ENCODE measurements around the gene CFAP73. TPM values are rescaled to one million over a fixed set of nuclear protein-coding genes. Genes with fewer than 3 reads are reported as not detected.
"Not testable (repeated sequence)": the region's sequence is repeated elsewhere in the genome, so short reads cannot be mapped to it uniquely, and the experiment has no call there.

The CFAP73 gene
- 1 to 10 TPM in 3 of 4 donors, under 1 TPM in 1; 0.91 to 1.5 (median 1.1) TPM for polyA plus RNA-seq (ENCODE audit: insufficient read length in 4 of 4)

GRCh38 chr12:113149361-113150150 lies at the start of gene CFAP73:
TSS of gene CFAP73 (plus strand) at chr12:113149724. CDS start at chr12:113149858, 134 bp downstream.
- DNase-seq (ENCODE audit: low read depth in 4 of 4, low spot score in 3 of 4): peak; percentile 80 to 89 (median 83)

DNA sequence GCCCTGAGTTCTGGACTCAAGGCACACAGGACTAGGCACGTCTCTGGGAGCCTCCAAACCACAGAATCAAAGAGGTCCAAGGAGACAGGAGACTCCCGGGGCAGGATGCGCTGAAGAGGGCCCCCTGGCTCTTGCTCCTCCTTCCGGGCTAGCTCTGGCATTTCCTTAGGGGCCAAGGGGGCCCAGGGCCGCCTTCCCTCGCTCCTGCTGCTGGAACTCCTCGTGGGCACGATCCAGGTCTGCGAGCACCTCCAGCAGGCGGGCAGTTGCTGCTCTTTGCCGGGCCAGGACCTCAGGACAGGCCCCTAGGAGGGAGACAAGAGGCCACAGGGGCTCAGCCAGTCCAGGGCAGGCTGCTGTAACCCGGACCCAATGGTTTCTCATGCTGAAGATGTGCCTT lies 49.8 kb upstream of the CFAP73 start:
- no peak for DNase-seq (ENCODE audit: low read depth in 4 of 4, low spot score in 3 of 4)

DNA sequence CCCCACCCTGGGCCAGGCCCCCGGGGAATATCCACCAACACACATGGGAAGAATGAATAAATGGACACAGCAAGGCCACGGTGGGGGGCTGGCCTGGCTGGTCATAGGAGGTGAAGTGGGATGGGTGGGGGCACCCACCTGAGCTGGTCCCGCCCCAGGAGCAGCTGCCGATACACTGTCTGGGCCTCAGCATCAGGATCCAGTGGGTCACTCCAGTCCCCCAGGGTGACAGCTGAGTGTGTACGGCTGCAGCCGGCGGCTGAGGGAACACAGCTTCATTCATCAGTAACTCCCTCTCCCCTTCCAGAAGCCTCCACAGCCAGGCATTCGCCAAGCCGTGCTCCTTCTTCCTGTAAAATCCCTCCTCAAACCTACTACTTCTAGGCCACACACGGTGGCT lies 47.8 kb upstream of the CFAP73 start:
- DNase-seq (ENCODE audit: low read depth in 4 of 4, low spot score in 3 of 4): no peak

GRCh38 chr12:113102811-113103210 lies 46.7 kb upstream of the CFAP73 start:
- DNase-seq (ENCODE audit: low read depth in 4 of 4, low spot score in 3 of 4): no peak

DNA sequence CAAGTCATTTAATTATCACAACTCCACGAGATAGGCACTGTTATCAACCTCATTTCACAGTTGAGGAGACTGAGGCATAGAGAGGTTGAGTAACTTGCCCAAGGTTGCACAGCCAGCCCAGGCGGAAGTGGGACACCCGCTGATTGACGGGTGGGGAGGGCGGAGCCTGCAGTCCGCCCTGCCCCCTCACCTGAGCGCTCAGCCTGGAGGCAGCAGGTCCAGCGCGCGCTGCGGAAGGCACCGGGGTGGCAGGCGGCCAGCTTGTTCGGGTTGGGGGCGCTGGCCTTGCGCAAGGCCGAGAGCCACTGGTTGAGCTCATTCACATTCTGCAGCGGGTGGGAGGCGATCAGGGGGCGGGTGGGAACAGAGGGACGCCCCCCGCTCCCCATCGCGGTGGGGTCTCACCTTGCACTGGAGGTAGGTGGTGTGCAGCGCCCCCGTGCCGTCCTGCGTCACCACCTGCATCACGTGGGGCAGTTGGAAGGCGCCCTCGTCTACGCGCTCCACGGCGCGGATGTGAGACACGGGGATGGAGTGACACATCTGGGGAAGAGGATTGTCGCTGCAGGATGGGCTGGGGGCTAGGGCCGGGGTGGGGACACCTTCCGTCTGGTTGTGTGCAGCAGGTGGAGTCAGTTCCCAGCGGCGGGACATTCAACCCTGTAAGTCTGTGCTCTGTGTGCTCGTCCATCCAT lies 45.6 kb upstream of the CFAP73 start:
- DNase-seq (ENCODE audit: low read depth in 4 of 4, low spot score in 3 of 4): peak in 1 of 4 donors; percentile 37

- no peak for DNase-seq (ENCODE audit: low read depth in 4 of 4, low spot score in 3 of 4)
These were observed 44.5 kb upstream of the CFAP73 start for GRCh38 chr12:113104953-113105510.

DNA sequence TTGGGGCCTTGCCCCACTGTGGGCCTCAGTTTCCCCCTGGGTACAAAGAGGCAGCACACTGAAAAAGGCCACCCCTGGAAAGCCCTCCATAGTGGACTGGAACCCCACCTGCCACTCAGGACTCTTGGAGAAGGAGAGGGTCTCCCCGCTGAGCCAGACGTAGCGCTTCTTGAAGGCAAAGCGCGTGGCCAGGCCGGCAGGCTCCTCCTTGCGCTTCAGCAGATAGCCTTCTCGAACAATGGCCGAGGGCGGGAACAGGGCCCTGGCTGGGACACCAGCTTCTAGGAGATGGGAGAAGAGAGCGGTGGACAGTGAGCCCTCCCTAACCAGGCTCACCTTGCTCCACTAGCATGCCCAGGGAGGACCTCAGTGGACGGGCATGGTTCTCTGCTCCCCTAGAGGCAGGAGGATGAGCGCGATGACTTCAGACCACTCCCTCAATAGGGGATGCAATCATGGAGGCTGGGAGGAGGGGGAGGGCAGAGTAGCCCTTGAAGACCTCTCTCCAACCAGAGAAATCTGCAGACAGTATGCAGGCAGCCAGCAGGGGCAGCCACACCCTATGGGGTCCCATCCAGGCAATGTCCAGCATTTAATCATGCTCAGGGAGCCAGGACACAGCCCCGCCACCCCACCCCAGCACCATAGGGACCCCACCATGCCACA lies 43.8 kb upstream of the CFAP73 start:
- DNase-seq (ENCODE audit: low read depth in 4 of 4, low spot score in 3 of 4): no peak

- no peak for DNase-seq (ENCODE audit: low read depth in 4 of 4, low spot score in 3 of 4)
These were observed 43.2 kb upstream of the CFAP73 start for GRCh38 chr12:113106361-113106760.

- DNase-seq (ENCODE audit: low read depth in 4 of 4, low spot score in 3 of 4): no peak
These were observed 41.2 kb upstream of the CFAP73 start for GRCh38 chr12:113108308-113108707.

- DNase-seq (ENCODE audit: low read depth in 4 of 4, low spot score in 3 of 4): no peak
These were observed 40.2 kb upstream of the CFAP73 start for GRCh38 chr12:113109360-113109759.

GRCh38 chr12:113109872-113110599 lies 39.5 kb upstream of the CFAP73 start:
- DNase-seq (ENCODE audit: low read depth in 4 of 4, low spot score in 3 of 4): no peak

GRCh38 chr12:113111247-113111646 lies 38.3 kb upstream of the CFAP73 start:
- DNase-seq (ENCODE audit: low read depth in 4 of 4, low spot score in 3 of 4): no peak

DNA sequence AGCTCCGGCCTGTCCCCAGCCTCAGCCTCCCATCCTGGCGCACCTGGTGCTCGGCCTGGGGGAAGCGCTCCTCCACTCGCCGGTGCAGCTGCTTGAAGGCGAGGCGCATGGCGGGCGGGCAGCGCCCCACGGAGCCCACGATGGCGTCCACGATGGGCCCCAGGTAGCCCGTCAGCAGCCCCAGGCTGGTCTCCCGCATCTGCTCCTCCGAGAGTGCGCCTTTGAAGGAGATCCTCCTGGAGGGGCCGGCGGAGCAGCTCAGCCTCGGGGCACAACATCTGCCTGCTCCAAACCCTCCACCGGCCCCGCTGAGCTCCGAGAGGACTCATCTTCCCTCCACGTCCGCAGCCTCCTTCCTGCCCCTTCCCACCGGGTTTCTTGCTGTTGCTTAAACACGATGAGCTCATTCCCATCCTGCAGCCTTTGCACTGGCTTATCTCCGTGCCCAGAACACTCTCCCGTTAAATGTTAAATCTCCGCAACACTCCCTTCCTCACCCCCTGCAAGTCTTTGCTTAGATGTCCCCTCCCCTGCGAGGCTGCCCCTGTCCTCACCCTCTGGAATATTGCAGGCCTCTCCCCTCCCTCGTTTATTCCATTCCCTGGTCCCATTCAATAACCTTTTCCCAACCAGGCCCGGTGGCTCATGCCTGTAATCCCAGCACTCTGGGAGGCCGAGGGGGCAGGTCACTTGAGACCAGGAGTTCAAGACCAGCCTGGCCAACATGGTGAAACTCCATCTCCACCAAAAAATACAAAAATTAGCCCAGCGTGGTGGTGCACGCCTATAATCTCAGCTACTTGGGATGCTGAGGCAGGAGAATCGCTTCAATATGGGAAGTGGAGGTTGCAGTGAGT lies 37.3 kb upstream of the CFAP73 start:
- no peak for DNase-seq (ENCODE audit: low read depth in 4 of 4, low spot score in 3 of 4)

GRCh38 chr12:113113397-113113796 lies 36.1 kb upstream of the CFAP73 start:
- no peak for DNase-seq (ENCODE audit: low read depth in 4 of 4, low spot score in 3 of 4)

DNA sequence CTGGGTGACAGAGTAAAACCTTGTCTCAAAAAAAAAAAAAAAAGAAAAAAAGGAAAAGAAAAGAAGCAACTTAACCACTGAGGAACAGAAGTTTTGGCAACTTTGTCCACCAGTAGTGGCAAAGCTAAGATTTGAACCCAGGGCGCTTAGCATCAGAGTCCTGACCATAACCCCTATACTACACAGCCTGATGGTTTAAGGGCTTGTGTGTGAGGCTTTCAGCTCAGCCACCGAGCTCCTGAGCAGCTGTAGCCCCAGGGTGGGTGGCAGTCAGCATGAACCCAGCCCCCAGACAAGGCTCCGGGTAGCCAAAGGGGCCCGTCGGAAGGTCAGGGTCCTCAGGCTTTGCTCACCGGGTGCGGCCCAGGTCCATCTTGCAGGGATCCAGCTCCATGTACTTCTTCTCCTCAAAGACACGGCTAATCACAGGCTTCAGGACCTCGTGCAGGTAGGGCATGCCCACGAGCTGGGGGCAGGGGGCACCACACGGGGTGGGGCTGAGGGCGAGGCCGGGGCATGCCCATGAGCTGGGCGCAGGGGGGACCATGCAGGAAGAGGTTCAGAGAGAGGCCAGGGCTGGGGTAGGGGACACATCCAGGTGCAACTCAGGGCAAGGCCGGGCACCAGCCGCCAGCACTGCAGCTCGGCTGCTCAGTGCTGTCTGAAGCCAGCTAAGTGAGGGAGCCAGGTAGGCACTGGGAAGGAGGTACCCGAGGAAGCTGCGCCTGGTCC lies 34.9 kb upstream of the CFAP73 start:
- DNase-seq (ENCODE audit: low read depth in 4 of 4, low spot score in 3 of 4): no peak

GRCh38 chr12:113115455-113116126 lies 33.9 kb upstream of the CFAP73 start:
- no peak for DNase-seq (ENCODE audit: low read depth in 4 of 4, low spot score in 3 of 4)

GRCh38 chr12:113116875-113117274 lies 32.6 kb upstream of the CFAP73 start:
- DNase-seq (ENCODE audit: low read depth in 4 of 4, low spot score in 3 of 4): no peak

- not testable (repeated sequence) for DNase-seq (ENCODE audit: low read depth in 4 of 4, low spot score in 3 of 4)
These were observed 31.8 kb upstream of the CFAP73 start for GRCh38 chr12:113117684-113118083.
